PC-3 (cell line): ENCODE results near the gene ZNF423. TPM values are rescaled to one million over a fixed set of nuclear protein-coding genes. Genes with fewer than 3 reads are reported as not detected.

Experiments used
- ATAC-seq: fragments of 200-7000 bp; cut with Tn5 transposase; 2 replicates; pipeline ENCODE4 v1.9.1; 2020; ENCODE audit warnings: mild to moderate bottlenecking, moderate library complexity
- BruUV-seq: library from RNA; stranded (reverse); fragments of 400-500 nt; replicated peaks from 2 replicates; lab custom pipeline; 2021; lab: Mats Ljungman, UMichigan
- CTCF ChIA-PET: fragments of 300-600 bp; sonication (Branson Sonifier 250); formaldehyde crosslinking; loops from one replicate; lab custom pipeline; 2022; ENCODE audit warnings: antibody characterized with exemption; lab: Charles Lee
- POLR2A ChIA-PET: fragments of 300-600 bp; sonication (Branson Sonifier 250); formaldehyde crosslinking; loops from one replicate; lab custom pipeline; 2022; ENCODE audit warnings: antibody characterized with exemption; ENCODE audit not compliant: unreplicated experiment; lab: Charles Lee
- DNase-seq: peaks from one replicate; pipeline ENCODE4 v3.0.0-alpha.2; 2015
- H2AFZ ChIP-seq: fragments of 300-600 bp; sonication (generic); 2 replicates; pipeline ENCODE4 v1.6.0; 2016; ENCODE audit warnings: antibody characterized with exemption, low read length
- H3F3A ChIP-seq: fragments of 300-600 bp; sonication (generic); one replicate; pipeline ENCODE4 v1.6.0; 2017; ENCODE audit warnings: antibody characterized with exemption, low read length, control low read depth, mild to moderate bottlenecking; ENCODE audit not compliant: unreplicated experiment
- H3K27ac ChIP-seq: fragments of 300-600 bp; sonication (generic); 2 replicates; pipeline ENCODE4 v1.5.1; 2016; ENCODE audit warnings: mild to moderate bottlenecking, low read length
- H3K27me3 ChIP-seq: fragments of 300-600 bp; sonication (generic); 2 replicates; pipeline ENCODE4 v1.6.1; 2016; ENCODE audit warnings: low read length, mixed read lengths
- H3K36me3 ChIP-seq: fragments of 300-600 bp; sonication (generic); 2 replicates; pipeline ENCODE4 v1.6.1; 2016; ENCODE audit warnings: low read depth, mixed run types, low read length, mixed read lengths
- H3K4me1 ChIP-seq: fragments of 300-600 bp; sonication (generic); 2 replicates; pipeline ENCODE4 v1.5.1; 2016; ENCODE audit warnings: low read length; ENCODE audit not compliant: insufficient read depth
- H3K4me2 ChIP-seq: fragments of 300-600 bp; sonication (generic); 2 replicates; pipeline ENCODE4 v1.6.0; 2016; ENCODE audit warnings: low read length
- H3K4me3 ChIP-seq: fragments of 300-600 bp; sonication (generic); 2 replicates; pipeline ENCODE4 v1.5.1; 2016; ENCODE audit warnings: mild to moderate bottlenecking, low read length, mixed read lengths
- H3K79me2 ChIP-seq: fragments of 300-600 bp; sonication (generic); 2 replicates; pipeline ENCODE4 v1.6.1; 2017; ENCODE audit warnings: low read length, mixed read lengths
- H3K9ac ChIP-seq: fragments of 300-600 bp; sonication (generic); 2 replicates; pipeline ENCODE4 v1.6.0; 2016; ENCODE audit warnings: mild to moderate bottlenecking, low read length
- H3K9me2 ChIP-seq: fragments of 300-600 bp; sonication (generic); replicated peaks from 2 replicates; pipeline ENCODE4 v1.6.1; 2016; ENCODE audit warnings: mixed run types, low read length, mixed read lengths
- H3K9me3 ChIP-seq: fragments of 300-600 bp; sonication (generic); 2 replicates; pipeline ENCODE4 v1.6.1; 2016; ENCODE audit warnings: low read length, mixed read lengths
- H4K20me1 ChIP-seq: fragments of 300-600 bp; sonication (generic); 2 replicates; pipeline ENCODE4 v1.6.1; 2016; ENCODE audit warnings: low read length, mixed read lengths
- CTCF ChIP-seq: fragments of 300-600 bp; sonication (generic); conservative IDR thresholded peaks from 2 replicates; pipeline ENCODE4 v1.5.1; 2017; ENCODE audit warnings: antibody characterized with exemption, low read depth, mild to moderate bottlenecking, low read length
- EZH2 ChIP-seq: fragments of 300-600 bp; sonication (generic); IDR thresholded peaks from one replicate; pipeline ENCODE4 v1.6.1; 2017; ENCODE audit warnings: antibody characterized with exemption, mild to moderate bottlenecking, low read length; ENCODE audit not compliant: unreplicated experiment
- EZH2phosphoT487 ChIP-seq: fragments of 300-600 bp; sonication (generic); IDR thresholded peaks from 2 replicates; pipeline ENCODE4 v1.6.1; 2018; ENCODE audit warnings: mild to moderate bottlenecking, antibody characterized with exemption, low read length, borderline replicate concordance
- intact Hi-C: fragments of 100-400 bp; cut with micrococcal nuclease; formaldehyde crosslinking; loops from 2 replicates; pipeline ENCODE4 v1.9.0; 2023
- total RNA-seq: library from RNA; depleted of rRNA; stranded (reverse); fragments of >200 nt; gene quantifications from 2 replicates; pipeline ENCODE4 v1.2.3, GENCODE V29; 2014

Gene ZNF423
- total RNA-seq, 1 experiment from 2014 or later: not detected

- no peaks in the 10 kb centered on the region for H3K9me3 ChIP-seq
- no peak for ATAC-seq
- ChIA-PET CTCF (no interaction called here), POLR2A (no interaction called here)
- no peaks in the 10 kb centered on the region for H3K36me3 ChIP-seq
- BruUV-seq: no TSS peak
- no peaks in the 10 kb centered on the region for H3F3A ChIP-seq
- intact Hi-C loops: no loop called here
- peaks cover 31% of the 10 kb centered on the region for H3K27me3 ChIP-seq
- no peaks in the 10 kb centered on the region for H3K4me1 ChIP-seq
- H3K9ac ChIP-seq: no peak overlapping the region
- no peak for TF ChIP-seq EZH2
- no peak for TF ChIP-seq CTCF
- TF ChIP-seq EZH2phosphoT487: no peak
- H3K4me3 ChIP-seq: no peak overlapping the region
- no peaks in the 10 kb centered on the region for H3K79me2 ChIP-seq
- no peak overlapping the region for H3K4me2 ChIP-seq
- no peak overlapping the region for H2AFZ ChIP-seq
- H3K27ac ChIP-seq: no peak overlapping the region
- no peaks in the 10 kb centered on the region for H4K20me1 ChIP-seq
- no peaks in the 10 kb centered on the region for H3K9me2 ChIP-seq
- no peak for DNase-seq
Measured at GRCh38 chr16:49695782-49696413, 160.0 kb downstream of the ZNF423 start.

- no TSS peak for BruUV-seq
- Histone ChIP-seq H2AFZ (no peak overlapping the region), H3K9ac (no peak overlapping the region), H3K27ac (no peak overlapping the region), H3K36me3 (no peaks in the 10 kb centered on the region), H3K9me2 (no peaks in the 10 kb centered on the region), H3K27me3 (peaks cover 31% of the 10 kb centered on the region), H4K20me1 (no peaks in the 10 kb centered on the region), H3K4me3 (no peak overlapping the region), H3K4me1 (no peaks in the 10 kb centered on the region), H3K79me2 (no peaks in the 10 kb centered on the region), H3F3A (no peaks in the 10 kb centered on the region), H3K9me3 (no peaks in the 10 kb centered on the region), H3K4me2 (no peak overlapping the region)
- ChIA-PET POLR2A (no interaction called here), CTCF (no interaction called here)
- ATAC-seq (no peak), DNase-seq (no peak)
- TF ChIP-seq EZH2phosphoT487: no peak
- no peak for TF ChIP-seq CTCF
- no peak for TF ChIP-seq EZH2
- intact Hi-C loops: no loop called here
Measured at GRCh38 chr16:49693445-49693844, 162.5 kb downstream of the ZNF423 start.

GRCh38 chr16:49690778-49691177 lies 165.1 kb downstream of the ZNF423 start:
- H3K4me1 ChIP-seq: no peaks in the 10 kb centered on the region
- intact Hi-C loops: no loop called here
- peaks cover 28% of the 10 kb centered on the region for H3K27me3 ChIP-seq
- ATAC-seq: no peak
- POLR2A ChIA-PET: no interaction called here
- H3K79me2 ChIP-seq: no peaks in the 10 kb centered on the region
- no peak overlapping the region for H3K9ac ChIP-seq
- H3K9me2 ChIP-seq: no peaks in the 10 kb centered on the region
- CTCF ChIA-PET: no interaction called here
- H4K20me1 ChIP-seq: no peaks in the 10 kb centered on the region
- H2AFZ ChIP-seq: no peak overlapping the region
- H3K4me3 ChIP-seq: no peak overlapping the region
- no peak overlapping the region for H3K27ac ChIP-seq
- TF ChIP-seq EZH2phosphoT487: no peak
- no peak for TF ChIP-seq CTCF
- TF ChIP-seq EZH2: no peak
- DNase-seq: no peak
- H3K9me3 ChIP-seq: no peaks in the 10 kb centered on the region
- H3K36me3 ChIP-seq: no peaks in the 10 kb centered on the region
- no peaks in the 10 kb centered on the region for H3F3A ChIP-seq
- no TSS peak for BruUV-seq
- H3K4me2 ChIP-seq: no peak overlapping the region
